K562 (cell line): ENCODE results near the gene GRHL3. TPM values are rescaled to one million over a fixed set of nuclear protein-coding genes. Genes with fewer than 3 reads are reported as not detected.

Experiments used
- ATAC-seq: fragments of 200-7000 bp; cut with Tn5 transposase; 3 replicates; pipeline ENCODE4 v1.9.1; 2020; ENCODE audit warnings: moderate library complexity
- BruUV-seq: library from RNA; stranded (reverse); fragments of 400-500 nt; replicated peaks from 2 replicates; lab custom pipeline; 2021; lab: Mats Ljungman, UMichigan
- CTCF ChIA-PET: fragments of 300-600 bp; formaldehyde crosslinking; extraction: SDS; loops from one replicate; lab custom pipeline; 2021; ENCODE audit warnings: low intra/inter-chr PET ratio; lab: Yijun Ruan, JAX
- POLR2A ChIA-PET: fragments of 300-600, 350-650 bp; sonication (Branson Sonifier 250); formaldehyde crosslinking; extraction: SDS; loops from one replicate; lab custom pipeline; 2021; ENCODE audit warnings: antibody characterized with exemption, inconsistent platforms; lab: Yijun Ruan, JAX
- DNase-seq, 4 experiments: peaks; one replicate each; pipeline versions ENCODE4 v3.0.0 to v3.0.0-alpha.2; 2011 to 2018; ENCODE audit warnings: low spot score in 3 of 4, mixed read lengths in 3 of 4; ENCODE audit errors: extremely low read depth in 1 of 4
- FAIRE-seq: peaks from 2 replicates; lab custom pipeline; 2011; peaks lifted over from hg19 to GRCh38; lab: Jason Lieb, UNC
- H2AFZ ChIP-seq: 2 replicates; pipeline ENCODE4 v1.6.0; 2011; ENCODE audit warnings: low read depth, low read length, control low read depth, inconsistent platforms
- H3K27ac ChIP-seq: fragments of 200-600 bp; 3 replicates; pipeline ENCODE4 v1.8.0; 2011; ENCODE audit warnings: low read depth, mild to moderate bottlenecking, control low read depth, inconsistent platforms, low read length, moderate library complexity, mixed read lengths; ENCODE audit errors: extremely low read depth
- H3K27me3 ChIP-seq, 2 experiments: fragments of 300-600 bp in 1 of 2; 2 replicates in 1 of 2; 3 replicates in 1 of 2; pipeline versions ENCODE4 v1.6.0 to v1.8.0; 2011; ENCODE audit warnings: inconsistent platforms in 2 of 2, low read length in 2 of 2, mild to moderate bottlenecking in 1 of 2, mixed read lengths in 1 of 2, moderate library complexity in 1 of 2; ENCODE audit not compliant: control insufficient read depth in 2 of 2, insufficient read depth in 2 of 2
- H3K36me3 ChIP-seq: fragments of 300-600 bp; 3 replicates; pipeline ENCODE4 v1.8.0; 2011; ENCODE audit warnings: mild to moderate bottlenecking, low read length, inconsistent platforms; ENCODE audit not compliant: control insufficient read depth, insufficient read depth
- H3K4me1 ChIP-seq, 2 experiments: fragments of 200-600 bp in 1 of 2; replicated peaks in 1 of 2; 2 replicates in 1 of 2; 3 replicates in 1 of 2; pipeline versions ENCODE4 v1.5.1 to v1.8.0; 2011; ENCODE audit warnings: inconsistent platforms in 2 of 2, low read length in 2 of 2, mild to moderate bottlenecking in 1 of 2, mixed read lengths in 1 of 2, moderate library complexity in 1 of 2; ENCODE audit not compliant: control insufficient read depth in 2 of 2, insufficient read depth in 2 of 2
- H3K4me2 ChIP-seq: 2 replicates; pipeline ENCODE4 v1.6.1; 2011; ENCODE audit warnings: low read length, control low read depth, inconsistent platforms, mixed read lengths; ENCODE audit not compliant: insufficient read depth
- H3K4me3 ChIP-seq: fragments of 200-600 bp; sonication (generic), shearing (Covaris generic); 2 replicates; pipeline ENCODE4 v1.5.1; 2016; ENCODE audit warnings: control low read depth, inconsistent platforms
- H3K79me2 ChIP-seq: fragments of 200-600 bp; 3 replicates; pipeline ENCODE4 v1.8.0; 2011; ENCODE audit warnings: low read length, inconsistent platforms; ENCODE audit not compliant: control insufficient read depth, insufficient read depth
- H3K9ac ChIP-seq, 2 experiments: 2 replicates each; pipeline versions ENCODE4 v1.6.0 to v1.6.1; 2011; ENCODE audit warnings: low read depth in 2 of 2, low read length in 2 of 2, control low read depth in 1 of 2, inconsistent platforms in 1 of 2, mild to moderate bottlenecking in 1 of 2, mixed read lengths in 1 of 2; ENCODE audit not compliant: insufficient read depth in 1 of 2
- H3K9me1 ChIP-seq: one replicate; pipeline ENCODE4 v1.6.0; 2011; ENCODE audit warnings: inconsistent platforms, mild to moderate bottlenecking, low read length, moderate library complexity; ENCODE audit not compliant: control insufficient read depth, insufficient read depth
- H3K9me3 ChIP-seq: replicated peaks from 2 replicates; pipeline ENCODE4 v1.5.1; 2011; ENCODE audit warnings: low read depth, low read length, inconsistent platforms; ENCODE audit not compliant: control insufficient read depth, insufficient read depth
- H4K20me1 ChIP-seq: replicated peaks from 2 replicates; pipeline ENCODE4 v1.6.1; 2011; ENCODE audit warnings: low read length, inconsistent platforms, mixed read lengths; ENCODE audit not compliant: control insufficient read depth, insufficient read depth
- E4F1 ChIP-seq: fragments of 250-450 bp; sonication (Bioruptor Pico); IDR thresholded peaks from 2 replicates; pipeline ENCODE4 v1.5.0; 2021; ENCODE audit warnings: mild to moderate bottlenecking, borderline replicate concordance
- GABPB2 ChIP-seq: fragments of 250-450 bp; sonication (Bioruptor Pico); conservative IDR thresholded peaks from 2 replicates; pipeline ENCODE4 v1.5.1; 2021; ENCODE audit warnings: mild to moderate bottlenecking
- MNT ChIP-seq, 2 experiments: fragments of 450-650 bp; conservative IDR thresholded peaks; 2 replicates each; pipeline ENCODE4 v1.6.1; 2017; ENCODE audit warnings: mild to moderate bottlenecking in 2 of 2, moderate library complexity in 2 of 2
- NR3C1 ChIP-seq: sonication (generic); formaldehyde crosslinking; IDR thresholded peaks from 2 replicates; pipeline ENCODE4 v1.8.1; 2022; ENCODE audit warnings: missing genetic modification reagents
- PCBP1 ChIP-seq: fragments of 200-400 bp; formaldehyde crosslinking; IDR thresholded peaks from 2 replicates; pipeline ENCODE4 v1.6.1; 2018; ENCODE audit warnings: mild to moderate bottlenecking, low read depth, low read length; ENCODE audit not compliant: poor library complexity, severe bottlenecking
- TCF3 ChIP-seq: sonication (generic); formaldehyde crosslinking; IDR thresholded peaks from 2 replicates; pipeline ENCODE4 v1.4.0; 2020; ENCODE audit warnings: mild to moderate bottlenecking, missing genetic modification reagents
- XRCC5 ChIP-seq: fragments of 200-400 bp; formaldehyde crosslinking; IDR thresholded peaks from 2 replicates; pipeline ENCODE4 v1.6.1; 2017; ENCODE audit warnings: low read depth, mild to moderate bottlenecking, low read length
- ZNF444 ChIP-seq: fragments of 250-450 bp; sonication (Bioruptor Pico); IDR thresholded peaks from 2 replicates; pipeline ENCODE4 v1.4.0; 2020; ENCODE audit warnings: mild to moderate bottlenecking, moderate library complexity
- ZNF57 ChIP-seq: fragments of 450-650 bp; formaldehyde crosslinking; IDR thresholded peaks from 2 replicates; pipeline ENCODE4 v1.4.0; 2020; ENCODE audit warnings: mild to moderate bottlenecking, moderate library complexity
- WGBS: fragments of 100-300 bp; shearing (Covaris generic); methylation state at CpG from one replicate; pipeline ENCODE4 v1.1.6; 2016; ENCODE audit warnings: low coverage, mixed read lengths; ENCODE audit not compliant: insufficient coverage; ENCODE audit errors: missing lambda C conversion rate; 5-methylcytosine and 5-hydroxymethylcytosine counted together
- in situ Hi-C: fragments of 300-500 bp; cut with MboI; formaldehyde crosslinking; loops from 4 replicates; pipeline ENCODE4 v1.15.0; 2018; ENCODE audit warnings: inconsistent platforms, mixed read lengths
- intact Hi-C: fragments of 100-400 bp; cut with micrococcal nuclease; formaldehyde crosslinking; loops from 2 replicates; pipeline ENCODE4 v1.14.2; 2022
- polyA plus RNA-seq, 8 experiments: library from polyadenylated mRNA; depleted of rRNA in 4 of 8; stranded (reverse) in 5 of 8; unstranded in 3 of 8; fragments of >200 nt; fragmentation: Nextera tagmentation in 2 of 8; fragmentation: Illumina TruSeq in 1 of 8; extraction: Ambion mirVana in 2 of 8; extraction: Trizol in 1 of 8; gene quantifications; 2 replicates each; pipeline versions ENCODE4 v1.2.1 to v1.2.3, GENCODE V29; 2011 to 2014; ENCODE audit warnings: inconsistent platforms in 1 of 8, missing spikeins in 1 of 8
- total RNA-seq, 7 experiments: library from RNA; depleted of rRNA in 6 of 7; stranded (reverse); fragments of >200 nt in 6 of 7; fragmentation: Illumina TruSeq in 2 of 7; extraction: Trizol in 2 of 7; gene quantifications; 2 replicates each; pipeline versions ENCODE4 v1.2.1 to v1.2.3, GENCODE V29; 2011 to 2021; ENCODE audit warnings: low replicate concordance in 1 of 7
- TF ChIP-seq, protein P1 (sequence below): fragments of 450-650 bp; IDR thresholded peaks from 2 replicates; pipeline ENCODE4 v1.6.1; 2017; ENCODE audit warnings: antibody characterized with exemption, mild to moderate bottlenecking
- TF ChIP-seq, protein P2 (sequence below): sonication (generic); formaldehyde crosslinking; IDR thresholded peaks from 2 replicates; pipeline ENCODE4 v1.8.0; 2022; ENCODE audit warnings: missing genetic modification reagents, mild to moderate bottlenecking, borderline replicate concordance

GRHL3 gene
- total and polyA plus RNA-seq, 9 of the 15 experiments (the other 6 are each of a cell fraction or from before 2014, with no cell fraction given) = 0.01 to 0.04 TPM; not detected in 7

- CTCF ChIA-PET = no interaction called here
- TF ChIP-seq NR3C1 = no peak
- no peak for TF ChIP-seq E4F1 (CRISPR knock-in tag)
- TF ChIP-seq ZNF57 = no peak
- no peak for TF ChIP-seq TCF3 (CRISPR knock-in tag)
- no peak for TF ChIP-seq GABPB2
- TF ChIP-seq, protein P1, sequence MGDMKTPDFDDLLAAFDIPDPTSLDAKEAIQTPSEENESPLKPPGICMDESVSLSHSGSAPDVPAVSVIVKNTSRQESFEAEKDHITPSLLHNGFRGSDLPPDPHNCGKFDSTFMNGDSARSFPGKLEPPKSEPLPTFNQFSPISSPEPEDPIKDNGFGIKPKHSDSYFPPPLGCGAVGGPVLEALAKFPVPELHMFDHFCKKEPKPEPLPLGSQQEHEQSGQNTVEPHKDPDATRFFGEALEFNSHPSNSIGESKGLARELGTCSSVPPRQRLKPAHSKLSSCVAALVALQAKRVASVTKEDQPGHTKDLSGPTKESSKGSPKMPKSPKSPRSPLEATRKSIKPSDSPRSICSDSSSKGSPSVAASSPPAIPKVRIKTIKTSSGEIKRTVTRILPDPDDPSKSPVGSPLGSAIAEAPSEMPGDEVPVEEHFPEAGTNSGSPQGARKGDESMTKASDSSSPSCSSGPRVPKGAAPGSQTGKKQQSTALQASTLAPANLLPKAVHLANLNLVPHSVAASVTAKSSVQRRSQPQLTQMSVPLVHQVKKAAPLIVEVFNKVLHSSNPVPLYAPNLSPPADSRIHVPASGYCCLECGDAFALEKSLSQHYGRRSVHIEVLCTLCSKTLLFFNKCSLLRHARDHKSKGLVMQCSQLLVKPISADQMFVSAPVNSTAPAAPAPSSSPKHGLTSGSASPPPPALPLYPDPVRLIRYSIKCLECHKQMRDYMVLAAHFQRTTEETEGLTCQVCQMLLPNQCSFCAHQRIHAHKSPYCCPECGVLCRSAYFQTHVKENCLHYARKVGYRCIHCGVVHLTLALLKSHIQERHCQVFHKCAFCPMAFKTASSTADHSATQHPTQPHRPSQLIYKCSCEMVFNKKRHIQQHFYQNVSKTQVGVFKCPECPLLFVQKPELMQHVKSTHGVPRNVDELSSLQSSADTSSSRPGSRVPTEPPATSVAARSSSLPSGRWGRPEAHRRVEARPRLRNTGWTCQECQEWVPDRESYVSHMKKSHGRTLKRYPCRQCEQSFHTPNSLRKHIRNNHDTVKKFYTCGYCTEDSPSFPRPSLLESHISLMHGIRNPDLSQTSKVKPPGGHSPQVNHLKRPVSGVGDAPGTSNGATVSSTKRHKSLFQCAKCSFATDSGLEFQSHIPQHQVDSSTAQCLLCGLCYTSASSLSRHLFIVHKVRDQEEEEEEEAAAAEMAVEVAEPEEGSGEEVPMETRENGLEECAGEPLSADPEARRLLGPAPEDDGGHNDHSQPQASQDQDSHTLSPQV = no peak
- no peak for TF ChIP-seq PCBP1
- no peak for TF ChIP-seq MNT (conservative IDR thresholded peaks at IDR 0.05)
- TF ChIP-seq XRCC5 = no peak
- no peak for TF ChIP-seq ZNF444 (CRISPR knock-in tag)
- TF ChIP-seq, protein P2, sequence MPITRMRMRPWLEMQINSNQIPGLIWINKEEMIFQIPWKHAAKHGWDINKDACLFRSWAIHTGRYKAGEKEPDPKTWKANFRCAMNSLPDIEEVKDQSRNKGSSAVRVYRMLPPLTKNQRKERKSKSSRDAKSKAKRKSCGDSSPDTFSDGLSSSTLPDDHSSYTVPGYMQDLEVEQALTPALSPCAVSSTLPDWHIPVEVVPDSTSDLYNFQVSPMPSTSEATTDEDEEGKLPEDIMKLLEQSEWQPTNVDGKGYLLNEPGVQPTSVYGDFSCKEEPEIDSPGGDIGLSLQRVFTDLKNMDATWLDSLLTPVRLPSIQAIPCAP (CRISPR knock-in tag) = no peak
- no peaks in the 10 kb centered on the region for H3K4me1 ChIP-seq
- intact Hi-C loops (no loop called here), in situ Hi-C loops (no loop called here)
- no peak overlapping the region for H3K27ac ChIP-seq
- H3K9me1 ChIP-seq = no peaks in the 10 kb centered on the region
- H3K4me2 ChIP-seq = no peak overlapping the region
- no peaks in the 10 kb centered on the region for H4K20me1 ChIP-seq
- POLR2A ChIA-PET = interaction anchor here (0.6 kb wide), 1 partner anchor 27 kb away, joined by 3 read pairs; no protein-coding TSS in a partner anchor
- ATAC-seq (no peak), FAIRE-seq (no peak), DNase-seq (no peak)
- H3K36me3 ChIP-seq = no peaks in the 10 kb centered on the region
- H3K9me3 ChIP-seq = no peaks in the 10 kb centered on the region
- H3K4me3 ChIP-seq = no peak overlapping the region
- no TSS peak for BruUV-seq
- no peak overlapping the region for H3K9ac ChIP-seq
- under 1% methylated on average over 8 of the region's 8 CpGs for WGBS
- peaks cover 5 to 32% of the 10 kb centered on the region in 2 experiments; a peak in 4 of 5 replicates for H3K27me3 ChIP-seq
- H3K79me2 ChIP-seq = no peaks in the 10 kb centered on the region
- H2AFZ ChIP-seq = no peak overlapping the region
These were observed 35.0 kb upstream of the GRHL3 start for GRCh38 chr1:24284156-24284471.
